HG02571 (cell line): Measurements from ENCODE around the gene ZMYM1.
"Not testable (repeated sequence)": the region's sequence is repeated elsewhere in the genome, so short reads cannot be mapped to it uniquely, and the experiment has no call there.

Source experiments
- ATAC-seq: cut with Tn5 transposase; IDR thresholded peaks from one replicate; pipeline ENCODE4 v1.9.1; 2021; ENCODE audit warnings: mild to moderate bottlenecking, moderate library complexity; ENCODE audit not compliant: unreplicated experiment

ZMYM1 gene

DNA sequence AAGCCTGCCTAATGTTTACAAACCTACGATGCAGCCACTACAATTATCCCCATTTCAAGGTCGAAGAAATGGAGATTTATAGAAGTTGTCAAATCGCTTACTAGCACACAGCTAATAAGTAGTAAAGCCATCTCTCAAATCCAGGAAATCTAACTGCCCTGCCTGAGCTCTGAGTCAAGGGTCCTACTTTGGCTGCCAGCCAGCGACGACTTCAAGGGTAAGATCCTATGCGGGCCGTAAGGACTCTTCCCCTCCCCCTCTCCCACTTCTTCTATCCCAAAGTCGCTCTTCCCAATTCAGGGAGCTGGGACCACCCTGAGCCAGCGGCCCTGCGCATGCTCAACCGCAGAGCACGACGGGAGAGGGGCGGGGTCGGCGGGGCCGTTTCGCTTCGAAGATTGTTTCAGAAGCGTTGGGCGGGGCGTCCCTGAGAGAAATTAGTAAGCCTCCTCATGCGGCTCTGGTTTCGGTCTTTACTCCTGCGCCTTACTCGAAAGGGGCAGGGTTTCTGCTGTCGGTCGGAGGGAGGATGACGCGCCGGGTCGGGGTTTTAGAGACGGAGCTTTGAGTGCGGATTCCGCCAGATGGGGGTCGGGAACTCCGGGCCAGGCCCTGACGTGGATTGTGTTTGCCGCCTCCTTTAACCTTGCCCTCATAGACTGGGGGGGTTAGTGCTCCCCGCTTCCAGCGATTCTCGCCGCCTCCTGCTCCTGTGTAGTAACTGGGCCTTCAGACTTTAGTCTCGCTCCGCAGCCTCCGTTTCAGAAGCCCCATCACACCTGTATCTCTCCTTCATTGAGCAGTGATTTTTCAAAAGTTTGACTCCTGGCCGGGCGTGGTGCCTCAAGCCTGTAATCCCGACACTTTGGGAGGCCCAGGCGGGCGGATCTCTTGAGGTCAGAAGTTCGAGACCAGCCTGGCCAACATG is at the start of gene ZMYM1:
Gene ZMYM1 (plus strand): TSS at position 383 of the 928 bp plus-strand sequence. CDS start 14,603 bp downstream, outside the sequence.
- ATAC-seq, result peak; percentile 86

DNA sequence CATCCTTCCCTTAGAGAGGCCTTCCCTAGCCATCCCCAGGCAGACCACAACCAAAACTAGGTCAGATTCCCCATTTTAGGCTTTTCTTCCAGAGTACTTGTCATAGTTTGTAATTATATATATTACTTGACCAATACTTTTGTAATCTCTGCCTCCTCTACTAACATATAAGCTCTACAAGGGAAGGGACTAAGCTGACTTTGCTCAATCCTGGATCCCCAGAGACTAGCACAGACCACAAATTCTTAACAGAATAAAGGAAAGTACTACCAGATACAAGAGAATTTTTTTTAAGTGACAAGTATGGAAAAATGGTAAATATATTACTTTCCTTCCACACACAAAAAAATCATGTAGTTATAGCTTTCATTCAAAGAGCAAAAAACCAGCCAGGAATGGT is 49.4 kb upstream of the ZMYM1 start:
- no peak for ATAC-seq

DNA sequence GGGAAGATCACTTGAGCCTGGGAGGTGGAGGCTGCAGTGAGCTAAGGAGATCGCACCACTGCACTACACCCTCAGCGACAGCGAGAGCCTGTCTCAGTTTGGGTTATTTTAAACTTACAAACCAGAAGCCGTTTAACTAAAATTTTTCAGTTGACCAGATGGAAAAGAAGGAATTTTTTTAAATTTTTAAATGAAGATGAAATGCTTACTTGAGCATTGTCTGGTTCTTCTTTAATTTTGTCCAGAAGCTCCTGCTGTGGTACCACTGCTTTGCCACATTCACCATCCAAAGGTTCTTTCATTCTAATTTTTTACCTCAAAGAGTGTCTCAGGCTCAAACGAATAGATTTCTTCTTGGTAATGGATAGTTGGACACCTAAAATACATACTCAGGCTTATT is 48.8 kb upstream of the ZMYM1 start:
- ATAC-seq, result no peak

DNA sequence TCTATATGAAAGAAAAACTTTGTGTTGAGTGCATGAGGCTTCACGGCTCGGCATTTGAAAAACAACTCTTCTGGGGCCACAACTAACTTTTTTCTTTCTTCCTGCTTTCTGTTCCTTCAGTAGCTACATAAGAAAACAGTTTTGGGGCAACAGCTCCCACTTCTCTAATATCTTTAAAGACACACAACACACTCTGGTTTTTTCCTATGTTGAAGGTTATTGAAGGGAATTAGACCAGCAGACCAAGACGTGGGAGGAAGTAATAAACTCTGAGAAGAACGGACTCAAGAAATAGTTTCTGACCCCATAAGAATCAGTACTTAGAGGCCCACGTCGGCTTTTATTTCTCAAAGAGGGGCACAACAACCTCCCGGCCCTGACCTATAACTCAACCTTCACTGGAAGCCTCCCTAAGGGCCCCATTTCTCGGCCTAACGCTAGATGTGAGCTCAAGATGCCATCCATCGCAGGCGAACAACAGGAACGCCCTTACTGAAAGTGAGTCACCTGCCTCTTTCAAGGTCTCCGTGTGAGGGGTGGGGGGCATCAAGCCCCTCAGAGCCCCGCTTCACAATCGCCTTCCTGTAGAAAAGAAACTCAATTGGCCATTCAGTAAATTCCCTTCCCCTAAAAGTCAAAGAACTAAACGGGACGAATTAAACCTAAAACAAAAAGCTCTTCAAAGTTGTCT is 48.3 kb upstream of the ZMYM1 start:
- ATAC-seq, result no peak

DNA sequence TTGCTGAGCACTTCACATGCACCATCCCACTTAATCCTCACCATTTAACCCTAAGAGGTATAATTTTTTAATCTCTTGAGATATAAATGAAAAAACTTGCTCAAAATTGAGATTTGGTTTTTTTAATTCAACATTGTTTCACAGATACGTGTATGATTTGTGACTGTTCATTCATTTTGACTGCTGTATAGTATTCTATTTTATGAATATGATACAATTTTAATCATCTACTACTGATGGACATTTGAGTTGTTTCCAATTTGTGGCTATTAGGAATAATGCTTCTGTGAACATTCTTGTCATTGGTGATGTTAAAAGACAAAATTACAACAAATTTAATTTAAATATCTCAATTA is 46.8 kb upstream of the ZMYM1 start:
- no peak for ATAC-seq

DNA sequence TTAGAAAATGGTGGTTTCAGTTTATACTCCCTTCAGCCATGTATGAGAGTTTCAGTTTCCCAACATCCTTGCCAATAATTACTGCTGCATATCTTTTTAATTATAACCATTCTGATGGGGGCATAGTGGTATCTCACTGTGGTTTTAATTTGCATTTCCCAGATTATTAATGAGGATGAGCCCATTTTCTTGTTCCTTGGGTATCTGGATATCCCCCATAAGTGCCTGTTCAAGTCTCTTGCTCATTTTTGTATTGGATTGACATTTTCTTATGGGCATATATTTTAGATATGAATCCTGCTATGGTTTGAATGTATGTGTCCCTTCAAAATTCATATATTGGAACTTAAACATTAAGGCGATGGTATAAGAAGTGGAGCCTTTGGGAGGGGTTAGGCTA is 45.8 kb upstream of the ZMYM1 start:
- no peak for ATAC-seq

DNA sequence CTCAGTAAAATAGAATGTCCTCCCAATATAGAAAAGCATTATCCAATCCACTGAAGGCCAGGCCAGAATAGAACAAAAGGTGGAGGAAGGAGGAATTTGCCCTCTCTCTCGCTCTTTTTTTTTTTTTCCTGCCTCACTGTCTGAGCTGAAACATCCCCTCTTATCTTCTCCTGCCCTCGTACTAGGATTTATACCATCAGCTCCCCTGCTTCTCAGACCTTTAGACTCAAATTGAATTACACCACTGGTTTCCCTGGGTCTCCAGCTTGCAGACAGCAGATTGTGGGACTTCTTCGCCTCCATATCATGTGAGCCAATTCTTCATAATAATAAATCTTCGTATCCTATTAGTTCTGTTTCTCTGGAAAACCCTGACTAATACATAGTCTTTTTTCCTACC is 42.6 kb upstream of the ZMYM1 start:
- ATAC-seq, result no peak

DNA sequence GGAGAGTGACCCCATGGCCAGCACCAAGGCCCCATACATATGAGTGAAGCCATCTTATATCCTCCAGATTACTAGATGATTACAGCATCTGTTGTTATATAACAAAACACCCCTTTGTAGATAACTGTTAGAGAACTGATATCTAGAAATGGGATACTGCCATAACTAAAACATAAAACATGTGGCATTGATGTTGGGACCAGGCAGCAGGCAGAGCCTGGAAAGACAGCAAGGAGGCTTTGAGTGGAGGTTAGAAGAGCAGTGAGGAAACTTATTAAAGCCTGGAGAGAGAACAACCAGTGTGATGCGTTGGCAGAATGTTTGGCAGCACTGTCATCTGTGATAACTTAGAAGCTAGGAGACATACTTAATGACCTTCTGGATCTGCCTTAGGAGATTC is 42.0 kb upstream of the ZMYM1 start:
- no peak for ATAC-seq

DNA sequence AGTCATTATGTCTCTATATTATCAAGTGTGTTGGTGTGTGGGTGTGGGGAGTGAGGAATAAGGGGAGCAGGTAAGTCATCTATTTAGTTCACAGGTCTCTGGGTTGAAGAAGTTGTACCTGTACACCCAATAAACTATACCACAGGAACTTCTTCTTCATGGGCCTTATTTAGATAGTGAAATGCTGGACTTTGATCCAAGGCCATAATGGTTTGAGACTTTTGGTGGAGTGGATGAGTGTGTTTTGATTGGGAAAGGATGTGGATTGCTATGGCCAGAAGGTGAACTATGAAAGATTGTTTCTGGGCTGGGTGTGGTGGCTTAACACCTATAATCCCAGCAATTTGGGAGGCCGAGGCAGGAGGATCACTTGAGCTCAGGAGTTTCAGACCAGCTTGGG is 40.5 kb upstream of the ZMYM1 start:
- ATAC-seq, result no peak

DNA sequence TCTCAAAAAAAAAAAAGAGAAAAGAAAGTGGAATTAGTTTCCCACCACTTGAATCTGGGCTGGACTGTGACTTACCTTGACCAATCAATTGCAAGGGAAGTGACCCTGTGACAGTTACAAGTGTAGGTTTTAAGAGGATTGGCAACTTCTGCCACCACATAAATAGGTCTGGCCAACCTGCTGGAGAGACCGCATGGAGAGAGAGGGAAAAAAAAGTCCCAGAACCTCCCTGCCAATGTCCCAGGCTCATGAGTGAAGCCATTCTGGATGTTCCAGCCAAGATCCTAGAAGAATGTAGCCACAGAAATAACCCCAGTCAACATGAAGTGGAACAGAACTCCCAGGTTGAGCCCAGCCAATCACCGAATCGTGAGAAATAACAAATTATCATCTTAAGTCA is 35.7 kb upstream of the ZMYM1 start:
- no peak for ATAC-seq

DNA sequence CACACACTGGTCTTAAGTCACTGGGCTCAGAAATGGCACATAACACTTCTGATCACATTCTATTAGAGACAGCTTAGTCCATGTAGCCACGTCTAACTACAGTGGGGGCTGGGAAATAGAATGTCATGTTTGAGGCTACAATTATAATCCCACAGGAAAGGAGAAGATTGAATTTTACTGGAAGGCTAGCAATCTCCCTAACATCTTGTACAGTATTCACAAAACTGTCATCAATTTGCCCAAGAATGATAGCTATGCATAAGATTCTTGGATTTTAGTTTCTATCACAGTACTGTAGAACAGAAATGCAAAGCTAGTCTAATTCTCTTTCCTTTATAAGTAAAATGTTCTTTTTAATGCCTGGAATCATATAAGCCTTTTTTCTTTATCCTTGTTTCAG is 34.8 kb upstream of the ZMYM1 start:
- ATAC-seq, result no peak

DNA sequence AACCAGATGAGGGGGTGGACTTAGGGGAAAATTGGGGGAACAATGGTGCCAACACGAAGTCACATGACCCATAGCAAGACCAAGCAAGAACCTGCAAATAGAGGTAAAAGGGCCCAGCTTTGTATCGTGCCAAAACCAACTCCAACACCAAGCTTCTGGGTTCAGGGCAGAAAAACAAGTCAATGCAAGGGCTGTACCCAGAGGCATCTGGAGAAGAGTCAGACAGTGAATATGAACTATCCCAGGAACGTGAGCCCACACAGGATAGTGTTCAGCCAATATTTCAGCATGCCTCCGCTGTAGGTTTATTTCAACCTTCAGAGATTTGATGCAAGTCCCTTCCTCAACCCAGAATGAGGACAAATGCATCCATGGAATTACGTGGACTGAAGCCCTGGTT is 32.5 kb upstream of the ZMYM1 start:
- ATAC-seq, result no peak

DNA sequence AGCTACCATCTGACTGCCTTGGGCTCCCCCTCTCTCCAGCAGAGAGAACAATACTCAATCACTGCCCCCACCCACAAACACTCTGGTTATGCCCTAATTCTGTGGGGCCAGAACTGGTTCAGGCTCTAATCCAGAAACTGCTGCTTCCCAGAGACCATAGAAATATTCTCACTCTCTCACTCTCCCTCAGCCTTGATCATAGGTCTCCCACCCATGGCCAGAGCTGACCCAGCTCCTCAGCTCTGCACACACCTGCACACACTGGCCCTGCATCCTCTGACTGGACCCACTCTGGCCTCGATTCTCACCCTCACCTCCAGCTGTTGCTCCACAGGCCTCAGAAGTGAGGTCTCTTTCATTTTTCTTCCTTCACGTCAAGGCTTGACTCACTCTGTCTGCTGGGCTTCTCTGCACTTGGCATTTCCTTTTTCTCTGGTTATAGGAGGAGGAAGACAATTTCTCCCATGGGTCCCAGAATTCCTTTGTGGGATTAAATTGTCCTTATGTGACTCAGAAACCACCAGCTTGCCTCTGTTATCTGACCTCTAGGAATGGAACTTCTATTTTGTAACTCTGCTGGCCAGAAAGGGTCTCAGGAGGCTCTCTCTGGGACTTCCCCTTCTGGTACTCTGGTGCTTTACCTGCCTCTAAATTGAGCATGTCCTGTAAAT is 31.9 kb upstream of the ZMYM1 start:
- ATAC-seq, result no peak

DNA sequence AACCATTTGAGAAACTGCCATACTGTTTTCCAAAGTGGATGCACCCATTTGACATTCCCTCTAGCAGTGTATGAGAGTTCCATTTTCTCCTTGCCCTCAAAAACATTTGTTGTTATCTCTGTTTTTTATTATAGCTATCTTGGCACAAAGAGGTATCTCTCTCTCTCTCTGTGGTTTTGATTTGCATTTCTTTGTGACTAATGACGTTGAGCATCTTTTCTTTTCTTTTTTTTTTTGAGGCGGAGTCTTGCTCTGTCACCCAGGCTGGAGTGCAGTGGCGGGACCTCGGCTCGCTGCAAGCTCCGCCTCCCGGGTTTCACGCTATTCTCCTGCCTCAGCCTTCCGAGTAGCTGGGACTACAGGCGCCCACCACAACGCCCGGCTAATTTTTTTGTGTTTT is 30.1 kb upstream of the ZMYM1 start:
- no peak for ATAC-seq

DNA sequence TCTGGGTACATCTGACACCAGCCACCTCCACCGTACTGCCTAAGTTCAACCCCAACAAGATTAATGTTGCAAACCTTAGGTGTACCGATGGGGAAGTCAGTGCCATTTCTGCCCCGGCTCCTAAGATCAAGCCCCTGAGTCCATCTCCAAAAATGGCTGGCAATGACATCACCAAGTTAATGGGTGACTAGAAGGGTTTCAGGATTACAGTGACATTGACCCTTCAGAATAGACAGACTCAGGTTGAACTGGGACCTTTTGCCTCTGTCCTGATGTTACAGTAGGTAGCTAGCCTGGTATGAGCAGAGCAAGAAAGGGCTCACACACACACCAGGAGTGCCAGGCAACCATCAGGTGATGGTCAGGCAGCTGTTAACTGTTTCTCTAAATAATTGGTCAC is 25.8 kb upstream of the ZMYM1 start:
- ATAC-seq, result no peak

DNA sequence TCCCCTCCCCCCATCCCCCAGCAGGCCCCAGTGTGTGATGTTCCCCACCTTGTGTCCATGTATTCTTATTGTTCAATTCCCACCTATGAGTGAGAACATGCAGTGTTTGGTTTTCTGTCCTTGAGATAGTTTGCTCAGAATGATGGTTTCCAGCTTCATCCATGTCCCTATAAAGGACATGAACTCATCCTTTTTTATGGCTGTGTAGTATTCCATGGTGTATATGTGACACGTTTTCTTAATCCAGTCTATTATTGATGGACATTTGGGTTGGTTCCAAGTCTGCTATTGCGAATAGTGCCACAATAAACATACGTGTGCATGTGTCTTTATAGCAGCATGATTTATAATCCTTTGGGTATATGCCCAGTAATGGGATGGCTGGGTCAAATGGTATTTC is 24.9 kb upstream of the ZMYM1 start:
- ATAC-seq, result not testable (repeated sequence)

DNA sequence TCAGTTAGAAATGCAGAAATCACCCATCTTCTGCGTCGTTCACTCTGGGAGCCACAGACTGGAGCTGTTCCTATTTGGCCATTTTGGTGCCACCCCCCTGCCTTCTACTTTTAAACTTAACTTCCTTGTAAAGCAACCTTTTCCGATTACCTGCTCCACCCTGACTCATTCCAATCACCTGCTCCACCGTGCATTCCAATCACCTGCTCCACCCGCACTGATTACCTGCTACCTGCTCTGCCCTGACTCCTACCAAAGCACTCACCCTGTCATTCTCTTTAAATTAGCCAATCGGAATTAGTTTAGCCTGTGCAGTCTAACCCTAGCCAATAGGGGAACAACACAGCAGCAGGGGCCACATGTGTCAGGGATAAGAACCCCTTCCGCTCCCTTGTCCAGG is 20.9 kb upstream of the ZMYM1 start:
- not testable (repeated sequence) for ATAC-seq

DNA sequence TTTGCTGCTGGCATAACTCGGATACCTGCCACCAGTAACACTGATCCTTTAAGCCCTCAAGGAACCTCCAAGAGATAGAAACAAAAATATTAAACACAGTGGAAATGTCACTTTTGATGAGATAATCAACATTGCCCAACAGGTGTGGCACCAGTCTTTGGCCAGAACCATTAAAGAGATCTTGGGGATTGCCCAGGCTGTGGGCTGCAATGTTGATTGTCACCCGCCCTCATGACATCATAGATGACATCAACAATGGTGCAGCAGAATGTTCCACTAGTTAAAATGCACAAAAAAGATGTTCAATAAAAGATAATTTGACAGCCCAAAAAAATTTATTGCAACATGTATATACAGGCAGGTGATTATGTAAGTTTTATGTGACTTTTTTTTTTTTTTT is 20.2 kb upstream of the ZMYM1 start:
- no peak for ATAC-seq

DNA sequence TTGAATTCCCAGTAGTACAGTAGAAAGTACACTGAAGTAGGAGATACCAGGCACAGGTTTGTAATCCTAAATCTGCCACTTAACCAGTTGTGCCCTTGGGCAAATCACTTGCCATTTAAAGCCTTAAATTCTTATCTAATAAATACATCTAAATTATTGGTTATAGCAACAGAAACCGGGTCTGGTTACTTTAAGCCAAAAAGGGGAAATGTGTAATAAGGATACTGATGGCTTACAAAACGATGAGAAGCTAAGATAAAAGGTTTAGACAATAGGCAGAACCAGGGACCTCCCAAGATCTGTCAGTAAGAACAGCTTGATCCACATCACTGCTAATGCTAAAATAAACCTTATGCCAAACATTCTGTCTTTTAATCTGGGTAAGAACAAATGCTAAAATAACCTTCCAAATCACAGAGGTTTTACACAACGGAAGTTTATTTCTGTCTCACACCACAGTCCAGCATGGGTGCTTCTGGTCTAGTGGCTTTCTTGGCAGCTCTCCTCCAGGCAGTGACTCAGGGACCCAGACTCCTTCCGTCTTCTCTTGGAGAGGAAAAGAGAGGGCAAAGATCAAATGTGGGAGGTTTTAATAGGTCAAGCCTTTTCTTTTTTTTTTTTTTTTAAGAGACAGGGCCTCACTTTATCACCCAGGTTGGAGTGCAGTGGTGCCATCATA is 16.5 kb upstream of the ZMYM1 start:
- no peak for ATAC-seq

DNA sequence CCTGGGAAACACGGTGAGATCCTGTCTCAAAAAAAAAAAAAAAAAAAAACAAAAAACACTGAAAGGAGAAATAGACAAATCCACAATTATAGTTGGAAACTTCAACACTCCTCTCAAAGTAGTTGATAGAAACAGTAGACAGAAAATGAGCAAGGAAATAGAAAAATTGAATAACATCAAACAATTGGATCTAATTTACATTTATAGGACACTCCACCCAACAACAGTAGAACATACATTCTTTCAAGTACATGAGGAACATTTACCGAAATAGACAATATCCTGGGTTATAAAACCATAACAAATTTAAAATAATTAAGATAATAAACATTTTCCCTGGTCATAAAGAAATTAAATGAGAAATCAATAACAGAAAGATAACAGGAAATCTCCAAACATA is 14.9 kb upstream of the ZMYM1 start:
- ATAC-seq, result no peak

DNA sequence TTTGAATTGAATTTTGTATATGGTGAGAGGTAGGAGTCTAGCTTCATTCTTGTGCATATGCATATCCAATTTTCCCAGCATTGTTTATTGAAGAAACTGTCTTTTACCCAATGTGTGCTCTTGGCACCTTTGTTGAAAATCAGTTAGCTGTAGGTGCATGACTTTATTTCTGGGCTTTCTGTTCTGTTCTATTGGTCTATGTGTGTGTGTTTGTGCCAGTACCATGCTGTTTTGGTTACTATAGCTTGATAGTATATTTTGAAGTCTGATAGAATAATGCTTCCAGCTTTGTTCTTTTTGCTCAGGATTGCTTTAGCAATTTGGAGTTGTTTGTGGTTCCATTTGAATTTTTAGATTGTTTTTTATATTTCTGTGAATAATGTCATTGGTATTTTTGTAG is 9.4 kb upstream of the ZMYM1 start:
- no peak for ATAC-seq
